GM12878 (cell line): ENCODE data around the gene BCL2. TPM values are rescaled to one million over a fixed set of nuclear protein-coding genes. Genes with fewer than 3 reads are reported as not detected.
A peak's percentile ranks its signal among the peaks of the same experiment; 100 is the strongest.

ENCODE experiments used
- BMI1 ChIP-seq: fragments of 450-650 bp; IDR thresholded peaks from 2 replicates; pipeline ENCODE4 v1.6.1; 2016; ENCODE audit warnings: mild to moderate bottlenecking, moderate library complexity, borderline replicate concordance
- CREB1 ChIP-seq: IDR thresholded peaks from 2 replicates; pipeline ENCODE4 v1.6.1; 2012; ENCODE audit warnings: low read depth, mild to moderate bottlenecking, inconsistent platforms
- CREM ChIP-seq: IDR thresholded peaks from 2 replicates; pipeline ENCODE4 v1.6.1; 2014; ENCODE audit warnings: antibody characterized with exemption, low read depth
- HCFC1 ChIP-seq: fragments of 150-350 bp; IDR thresholded peaks from 2 replicates; pipeline ENCODE4 v1.6.1; 2014; ENCODE audit warnings: low read length
- MTA2 ChIP-seq: fragments of 450-650 bp; IDR thresholded peaks from 2 replicates; pipeline ENCODE4 v1.6.1; 2016; ENCODE audit warnings: low read depth, mild to moderate bottlenecking, moderate library complexity
- NFIC ChIP-seq: IDR thresholded peaks from 2 replicates; pipeline ENCODE4 v1.6.1; 2012; ENCODE audit warnings: low read depth, mild to moderate bottlenecking, inconsistent platforms, low read length, moderate library complexity
- NFXL1 ChIP-seq: fragments of 450-650 bp; IDR thresholded peaks from 2 replicates; pipeline ENCODE4 v1.6.1; 2017; ENCODE audit warnings: antibody characterized with exemption, mild to moderate bottlenecking, borderline replicate concordance
- NFYB ChIP-seq: IDR thresholded peaks from 2 replicates; pipeline ENCODE4 v1.6.1; 2011; ENCODE audit warnings: low read depth, mild to moderate bottlenecking, low read length, improper control_type of control experiment, moderate library complexity; ENCODE audit not compliant: insufficient read depth
- NR2C1 ChIP-seq: fragments of 450-650 bp; IDR thresholded peaks from 2 replicates; pipeline ENCODE4 v1.6.1; 2017; ENCODE audit warnings: antibody characterized with exemption, mild to moderate bottlenecking, moderate library complexity
- POU2F2 ChIP-seq: IDR thresholded peaks from 3 replicates; pipeline ENCODE4 v1.6.1; 2011; ENCODE audit warnings: low read depth, mild to moderate bottlenecking, low read length, borderline replicate concordance
- RFX5 ChIP-seq: IDR thresholded peaks from 2 replicates; pipeline ENCODE4 v1.6.1; 2011; ENCODE audit warnings: low read depth, low read length, improper control_type of control experiment
- RUNX3 ChIP-seq: IDR thresholded peaks from 2 replicates; pipeline ENCODE4 v1.6.1; 2012; ENCODE audit warnings: low read length, inconsistent platforms
- SMAD5 ChIP-seq: IDR thresholded peaks from 2 replicates; pipeline ENCODE4 v1.6.1; 2016; ENCODE audit warnings: antibody characterized with exemption, low read depth
- SMARCA5 ChIP-seq: fragments of 450-650 bp; IDR thresholded peaks from 2 replicates; pipeline ENCODE4 v1.6.1; 2017; ENCODE audit warnings: mild to moderate bottlenecking
- SPI1 ChIP-seq: IDR thresholded peaks from 2 replicates; pipeline ENCODE4 v1.6.1; 2011; ENCODE audit warnings: low read depth, mild to moderate bottlenecking, low read length, moderate library complexity, borderline replicate concordance; ENCODE audit not compliant: insufficient read depth
- SREBF2 ChIP-seq: IDR thresholded peaks from 2 replicates; pipeline ENCODE4 v1.6.1; 2012; ENCODE audit warnings: mild to moderate bottlenecking, low read length
- STAT3 ChIP-seq: IDR thresholded peaks from 2 replicates; pipeline ENCODE4 v1.6.1; 2011; ENCODE audit warnings: low read depth, low read length, improper control_type of control experiment
- SUPT20H ChIP-seq: IDR thresholded peaks from 2 replicates; pipeline ENCODE4 v1.6.1; 2011; ENCODE audit warnings: low read depth, mild to moderate bottlenecking, low read length, moderate library complexity, borderline replicate concordance; ENCODE audit not compliant: control insufficient read depth
- TBL1XR1 ChIP-seq: IDR thresholded peaks from 2 replicates; pipeline ENCODE4 v1.6.1; 2012; ENCODE audit warnings: low read depth, low read length, improper control_type of control experiment
- TCF12 ChIP-seq: IDR thresholded peaks from 2 replicates; pipeline ENCODE4 v1.6.1; 2011; ENCODE audit warnings: low read depth, mild to moderate bottlenecking, low read length
- YY1 ChIP-seq: IDR thresholded peaks from 2 replicates; pipeline ENCODE4 v1.6.1; 2011; ENCODE audit warnings: low read depth, mild to moderate bottlenecking, low read length
- polyA plus RNA-seq, 11 experiments: library from polyadenylated mRNA; depleted of rRNA in 4 of 11; unstranded in 6 of 11; stranded (reverse) in 5 of 11; fragments of >200 nt; fragmentation: Nextera tagmentation in 4 of 11; fragmentation: Illumina TruSeq in 1 of 11; extraction: Ambion mirVana in 4 of 11; extraction: Trizol in 1 of 11; gene quantifications; 1 replicate in 1 of 11; 2 replicates in 10 of 11; pipeline versions ENCODE4 v1.2.1 to v1.2.3, GENCODE V29; 2011 to 2016; ENCODE audit warnings: inconsistent platforms in 2 of 11, missing spikeins in 2 of 11, low read depth in 1 of 11
- total RNA-seq, 4 experiments: library from RNA; depleted of rRNA in 3 of 4; stranded (reverse); fragments of >200 nt in 3 of 4; fragmentation: Illumina TruSeq in 1 of 4; extraction: Trizol in 1 of 4; gene quantifications; 2 replicates each; pipeline versions ENCODE4 v1.2.1 to v1.2.3, GENCODE V29; 2013 to 2021
- TF ChIP-seq, protein P1 (sequence below): IDR thresholded peaks from 2 replicates; pipeline ENCODE4 v1.6.1; 2012; ENCODE audit warnings: mild to moderate bottlenecking, low read depth, low read length
- TF ChIP-seq, protein P2 (sequence below): IDR thresholded peaks from 2 replicates; pipeline ENCODE4 v1.6.1; 2012; ENCODE audit warnings: low read depth, low read length, improper control_type of control experiment
- TF ChIP-seq, protein P3 (sequence below): fragments of 450-650 bp; IDR thresholded peaks from 2 replicates; pipeline ENCODE4 v1.6.1; 2014; ENCODE audit warnings: mild to moderate bottlenecking
- TF ChIP-seq, protein P4 (sequence below): fragments of 450-650 bp; IDR thresholded peaks from 2 replicates; pipeline ENCODE4 v1.6.1; 2018; ENCODE audit warnings: borderline replicate concordance, mild to moderate bottlenecking; ENCODE audit not compliant: partially characterized antibody

Gene BCL2
- total and polyA plus RNA-seq, 10 of the 15 experiments (the other 5 are each of a cell fraction or from before 2014, with no cell fraction given) = 4.1 to 47.8 (median 19.3) TPM

DNA sequence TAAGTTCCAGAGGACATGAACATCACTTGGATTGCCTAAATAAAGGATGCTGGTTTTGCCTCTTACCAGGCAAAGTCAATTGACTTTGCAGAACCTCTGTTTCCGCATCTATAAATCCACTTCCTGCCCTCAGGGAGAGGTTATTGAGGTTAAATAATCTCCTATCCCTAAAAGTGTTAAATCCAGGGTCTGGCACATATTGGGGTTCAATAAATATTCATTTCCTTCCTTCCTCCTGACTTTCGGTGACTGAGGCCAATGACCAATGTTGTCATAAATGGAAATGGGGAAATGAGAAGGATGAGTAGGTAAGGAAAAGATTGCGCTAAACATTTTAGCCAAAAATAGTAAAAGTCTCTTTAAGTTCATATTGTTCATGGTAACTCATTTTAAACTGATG, 16.0 kb downstream of the BCL2 start (continued):
- TF ChIP-seq YY1 = no peak
- TF ChIP-seq STAT3 = no peak
- TF ChIP-seq NFYB = no peak
- TF ChIP-seq POU2F2 = no peak
- peak; percentile 44; the same call in 1 of the 2 replicates for TF ChIP-seq SPI1
- no peak for TF ChIP-seq CREM
- no peak for TF ChIP-seq SREBF2
- TF ChIP-seq NFIC = 0 out of 2 replicates have a peak, but pooled peaks have one; percentile 41
- no peak for TF ChIP-seq SUPT20H
- no peak for TF ChIP-seq MTA2
- no peak for TF ChIP-seq TCF12
- TF ChIP-seq, protein P1, sequence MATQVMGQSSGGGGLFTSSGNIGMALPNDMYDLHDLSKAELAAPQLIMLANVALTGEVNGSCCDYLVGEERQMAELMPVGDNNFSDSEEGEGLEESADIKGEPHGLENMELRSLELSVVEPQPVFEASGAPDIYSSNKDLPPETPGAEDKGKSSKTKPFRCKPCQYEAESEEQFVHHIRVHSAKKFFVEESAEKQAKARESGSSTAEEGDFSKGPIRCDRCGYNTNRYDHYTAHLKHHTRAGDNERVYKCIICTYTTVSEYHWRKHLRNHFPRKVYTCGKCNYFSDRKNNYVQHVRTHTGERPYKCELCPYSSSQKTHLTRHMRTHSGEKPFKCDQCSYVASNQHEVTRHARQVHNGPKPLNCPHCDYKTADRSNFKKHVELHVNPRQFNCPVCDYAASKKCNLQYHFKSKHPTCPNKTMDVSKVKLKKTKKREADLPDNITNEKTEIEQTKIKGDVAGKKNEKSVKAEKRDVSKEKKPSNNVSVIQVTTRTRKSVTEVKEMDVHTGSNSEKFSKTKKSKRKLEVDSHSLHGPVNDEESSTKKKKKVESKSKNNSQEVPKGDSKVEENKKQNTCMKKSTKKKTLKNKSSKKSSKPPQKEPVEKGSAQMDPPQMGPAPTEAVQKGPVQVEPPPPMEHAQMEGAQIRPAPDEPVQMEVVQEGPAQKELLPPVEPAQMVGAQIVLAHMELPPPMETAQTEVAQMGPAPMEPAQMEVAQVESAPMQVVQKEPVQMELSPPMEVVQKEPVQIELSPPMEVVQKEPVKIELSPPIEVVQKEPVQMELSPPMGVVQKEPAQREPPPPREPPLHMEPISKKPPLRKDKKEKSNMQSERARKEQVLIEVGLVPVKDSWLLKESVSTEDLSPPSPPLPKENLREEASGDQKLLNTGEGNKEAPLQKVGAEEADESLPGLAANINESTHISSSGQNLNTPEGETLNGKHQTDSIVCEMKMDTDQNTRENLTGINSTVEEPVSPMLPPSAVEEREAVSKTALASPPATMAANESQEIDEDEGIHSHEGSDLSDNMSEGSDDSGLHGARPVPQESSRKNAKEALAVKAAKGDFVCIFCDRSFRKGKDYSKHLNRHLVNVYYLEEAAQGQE = no peak
- TF ChIP-seq BMI1 = no peak
- TF ChIP-seq, protein P2, sequence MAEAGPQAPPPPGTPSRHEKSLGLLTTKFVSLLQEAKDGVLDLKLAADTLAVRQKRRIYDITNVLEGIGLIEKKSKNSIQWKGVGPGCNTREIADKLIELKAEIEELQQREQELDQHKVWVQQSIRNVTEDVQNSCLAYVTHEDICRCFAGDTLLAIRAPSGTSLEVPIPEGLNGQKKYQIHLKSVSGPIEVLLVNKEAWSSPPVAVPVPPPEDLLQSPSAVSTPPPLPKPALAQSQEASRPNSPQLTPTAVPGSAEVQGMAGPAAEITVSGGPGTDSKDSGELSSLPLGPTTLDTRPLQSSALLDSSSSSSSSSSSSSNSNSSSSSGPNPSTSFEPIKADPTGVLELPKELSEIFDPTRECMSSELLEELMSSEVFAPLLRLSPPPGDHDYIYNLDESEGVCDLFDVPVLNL = no peak
- TF ChIP-seq NR2C1 = no peak
- TF ChIP-seq TBL1XR1 = no peak
- TF ChIP-seq, protein P3, sequence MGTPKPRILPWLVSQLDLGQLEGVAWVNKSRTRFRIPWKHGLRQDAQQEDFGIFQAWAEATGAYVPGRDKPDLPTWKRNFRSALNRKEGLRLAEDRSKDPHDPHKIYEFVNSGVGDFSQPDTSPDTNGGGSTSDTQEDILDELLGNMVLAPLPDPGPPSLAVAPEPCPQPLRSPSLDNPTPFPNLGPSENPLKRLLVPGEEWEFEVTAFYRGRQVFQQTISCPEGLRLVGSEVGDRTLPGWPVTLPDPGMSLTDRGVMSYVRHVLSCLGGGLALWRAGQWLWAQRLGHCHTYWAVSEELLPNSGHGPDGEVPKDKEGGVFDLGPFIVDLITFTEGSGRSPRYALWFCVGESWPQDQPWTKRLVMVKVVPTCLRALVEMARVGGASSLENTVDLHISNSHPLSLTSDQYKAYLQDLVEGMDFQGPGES = no peak
- TF ChIP-seq RUNX3 = peak; percentile 45; the same call in 1 of the 2 replicates
- no peak for TF ChIP-seq HCFC1
- TF ChIP-seq, protein P4, sequence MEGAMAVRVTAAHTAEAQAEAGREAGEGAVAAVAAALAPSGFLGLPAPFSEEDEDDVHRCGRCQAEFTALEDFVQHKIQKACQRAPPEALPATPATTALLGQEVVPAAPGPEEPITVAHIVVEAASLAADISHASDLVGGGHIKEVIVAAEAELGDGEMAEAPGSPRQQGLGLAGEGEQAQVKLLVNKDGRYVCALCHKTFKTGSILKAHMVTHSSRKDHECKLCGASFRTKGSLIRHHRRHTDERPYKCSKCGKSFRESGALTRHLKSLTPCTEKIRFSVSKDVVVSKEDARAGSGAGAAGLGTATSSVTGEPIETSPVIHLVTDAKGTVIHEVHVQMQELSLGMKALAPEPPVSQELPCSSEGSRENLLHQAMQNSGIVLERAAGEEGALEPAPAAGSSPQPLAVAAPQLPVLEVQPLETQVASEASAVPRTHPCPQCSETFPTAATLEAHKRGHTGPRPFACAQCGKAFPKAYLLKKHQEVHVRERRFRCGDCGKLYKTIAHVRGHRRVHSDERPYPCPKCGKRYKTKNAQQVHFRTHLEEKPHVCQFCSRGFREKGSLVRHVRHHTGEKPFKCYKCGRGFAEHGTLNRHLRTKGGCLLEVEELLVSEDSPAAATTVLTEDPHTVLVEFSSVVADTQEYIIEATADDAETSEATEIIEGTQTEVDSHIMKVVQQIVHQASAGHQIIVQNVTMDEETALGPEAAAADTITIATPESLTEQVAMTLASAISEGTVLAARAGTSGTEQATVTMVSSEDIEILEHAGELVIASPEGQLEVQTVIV = no peak
- TF ChIP-seq SMARCA5 = no peak
- no peak for TF ChIP-seq NFXL1
- TF ChIP-seq SMAD5 = no peak
- no peak for TF ChIP-seq CREB1
- no peak for TF ChIP-seq RFX5
